Cardiac ventricle fibroblast (primary cell): Measurements from ENCODE around the gene PYGM. TPM values are rescaled to one million over a fixed set of nuclear protein-coding genes. Genes with fewer than 3 reads are reported as not detected.

Experiments
- total RNA-seq: library from RNA; depleted of rRNA; stranded (reverse); fragments of >200 nt; gene quantifications from 2 replicates; pipeline ENCODE4 v1.2.3, GENCODE V29; 2015

PYGM gene
- total RNA-seq = 2.7 and 3.0 TPM in 2 replicates

DNA sequence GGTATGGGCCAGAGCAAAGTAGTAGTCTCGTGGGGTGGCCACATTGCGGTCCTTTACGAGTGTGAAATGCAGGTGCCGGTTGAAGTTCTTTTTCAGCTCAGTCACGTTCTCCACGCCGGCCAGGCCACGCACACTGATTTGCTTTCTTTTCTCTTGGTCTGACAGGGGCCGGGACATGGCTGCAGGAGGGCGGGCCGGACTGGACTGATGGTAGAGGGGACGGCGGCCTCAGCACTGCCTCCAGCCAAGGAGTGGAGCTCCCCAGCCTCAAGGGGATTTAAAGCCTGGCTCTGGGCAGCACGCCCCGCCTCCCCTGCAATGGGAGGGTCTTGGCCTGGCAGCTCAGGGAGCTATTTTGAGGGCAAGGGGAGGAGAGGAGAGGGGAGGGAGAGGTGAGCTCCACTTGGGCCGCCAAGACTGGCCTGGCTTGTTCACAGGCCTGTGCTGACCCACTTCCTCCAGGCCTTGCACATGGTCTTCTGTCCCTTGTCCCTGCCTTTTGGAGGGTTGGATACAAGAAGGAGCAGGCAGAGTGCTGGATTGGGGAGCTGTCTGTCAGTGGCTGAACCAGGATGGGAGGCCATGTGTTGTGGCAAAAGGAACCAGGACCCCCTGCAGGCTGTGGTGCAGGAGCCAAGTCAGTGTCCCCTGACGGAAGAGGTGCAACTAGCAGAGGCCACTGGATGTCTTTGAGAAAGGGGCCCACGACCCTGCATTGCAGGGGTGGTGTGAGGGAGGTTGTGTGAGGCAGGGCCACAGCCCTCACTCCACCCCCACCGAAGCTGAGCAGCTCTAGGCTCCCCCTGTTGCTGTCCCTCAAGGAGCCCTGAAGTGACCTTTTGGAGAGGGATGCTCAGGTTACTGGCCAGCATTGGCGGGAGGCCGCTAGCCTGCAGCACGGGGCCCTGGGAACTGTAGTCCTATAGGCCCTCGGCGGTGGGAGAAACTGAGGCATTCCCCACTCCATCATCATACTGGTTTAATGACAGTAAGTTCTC is at the start of gene PYGM:
TSS of gene PYGM (minus strand) at position 253 of the 998 bp plus-strand sequence. CDS start at position 177, 76 bp downstream.

DNA sequence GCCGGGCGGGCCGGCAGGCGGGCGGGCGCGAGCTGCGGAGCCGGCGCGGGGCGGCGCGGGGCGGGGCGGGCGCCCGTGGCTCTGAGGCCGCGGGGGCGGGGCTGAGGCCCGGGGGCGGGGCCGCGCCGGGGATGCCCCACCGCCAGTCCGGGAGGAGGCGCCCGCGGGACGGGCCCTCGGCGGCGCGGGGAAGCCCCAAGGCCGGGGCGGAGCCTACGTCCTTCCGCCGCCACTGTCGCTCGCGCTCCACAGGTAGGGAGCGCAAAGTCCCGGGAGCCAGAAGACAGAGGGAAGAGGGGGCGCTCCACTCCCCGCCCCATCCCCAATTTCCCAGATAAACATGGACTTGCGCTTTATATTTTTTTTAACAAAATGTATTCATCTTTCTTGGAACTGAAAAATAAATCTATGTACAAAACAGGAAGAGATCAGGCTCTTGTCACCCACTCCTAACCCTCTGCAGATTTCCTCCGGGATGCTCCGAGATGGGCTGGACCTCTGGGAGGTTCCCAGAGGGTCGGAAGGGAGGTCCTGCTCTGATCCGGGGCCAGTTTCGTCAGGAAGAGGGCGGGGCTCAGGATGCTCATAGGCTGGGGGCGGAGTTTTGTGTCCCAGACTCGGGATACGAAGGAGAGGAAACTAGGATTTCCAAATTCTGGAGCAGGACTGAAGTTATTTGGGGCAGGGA is 43.5 kb upstream of the PYGM start, which contains the start of gene MAP4K2:
TSS of gene MAP4K2 (minus strand) at position 57 of the 688 bp plus-strand sequence. CDS start 65 bp downstream, outside the sequence.

DNA sequence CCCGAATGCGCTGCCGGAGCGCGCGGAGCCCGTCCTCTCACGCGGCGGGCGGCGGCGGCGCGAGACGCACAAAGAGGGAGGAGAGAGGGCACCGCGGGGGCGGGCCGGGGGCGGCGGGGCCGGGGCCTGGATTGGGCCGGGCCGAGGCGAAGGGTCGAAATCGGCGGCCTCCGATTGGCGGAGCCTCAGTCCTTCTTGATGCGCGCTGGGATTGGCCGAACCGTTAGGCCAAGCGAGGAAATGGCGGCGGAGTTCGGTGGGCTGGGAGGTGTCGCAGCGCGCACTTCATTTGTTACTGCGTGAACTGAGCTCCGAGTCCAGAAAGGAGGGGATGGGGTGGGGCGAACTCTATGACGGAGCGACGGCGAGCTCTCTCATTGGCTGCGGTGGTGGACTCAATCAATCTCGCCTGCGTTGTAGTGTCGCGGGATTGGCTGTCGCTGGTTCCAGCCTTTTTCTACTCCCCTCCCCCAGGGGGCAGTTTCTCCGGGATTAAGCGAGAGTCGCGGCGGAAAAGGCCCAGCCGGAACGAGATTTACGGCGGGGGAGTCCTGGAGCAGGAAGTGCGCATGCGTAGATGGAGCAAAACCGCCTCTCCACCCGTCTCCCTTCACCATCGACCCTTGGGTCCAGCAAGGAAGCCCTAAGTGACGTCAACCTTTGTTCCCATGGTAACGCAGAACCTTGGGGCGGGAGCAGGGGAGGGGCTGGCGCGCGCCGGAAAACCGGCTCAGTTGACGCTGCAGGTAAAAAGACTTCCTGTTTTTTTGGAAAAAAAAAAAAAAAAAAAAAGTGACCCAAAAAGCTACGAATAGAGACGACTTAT is 18.9 kb upstream of the PYGM start, which contains the start of gene SF1:
TSS of gene SF1 (minus strand) at position 70 of the 826 bp plus-strand sequence. CDS start 150 bp downstream, outside the sequence.

DNA sequence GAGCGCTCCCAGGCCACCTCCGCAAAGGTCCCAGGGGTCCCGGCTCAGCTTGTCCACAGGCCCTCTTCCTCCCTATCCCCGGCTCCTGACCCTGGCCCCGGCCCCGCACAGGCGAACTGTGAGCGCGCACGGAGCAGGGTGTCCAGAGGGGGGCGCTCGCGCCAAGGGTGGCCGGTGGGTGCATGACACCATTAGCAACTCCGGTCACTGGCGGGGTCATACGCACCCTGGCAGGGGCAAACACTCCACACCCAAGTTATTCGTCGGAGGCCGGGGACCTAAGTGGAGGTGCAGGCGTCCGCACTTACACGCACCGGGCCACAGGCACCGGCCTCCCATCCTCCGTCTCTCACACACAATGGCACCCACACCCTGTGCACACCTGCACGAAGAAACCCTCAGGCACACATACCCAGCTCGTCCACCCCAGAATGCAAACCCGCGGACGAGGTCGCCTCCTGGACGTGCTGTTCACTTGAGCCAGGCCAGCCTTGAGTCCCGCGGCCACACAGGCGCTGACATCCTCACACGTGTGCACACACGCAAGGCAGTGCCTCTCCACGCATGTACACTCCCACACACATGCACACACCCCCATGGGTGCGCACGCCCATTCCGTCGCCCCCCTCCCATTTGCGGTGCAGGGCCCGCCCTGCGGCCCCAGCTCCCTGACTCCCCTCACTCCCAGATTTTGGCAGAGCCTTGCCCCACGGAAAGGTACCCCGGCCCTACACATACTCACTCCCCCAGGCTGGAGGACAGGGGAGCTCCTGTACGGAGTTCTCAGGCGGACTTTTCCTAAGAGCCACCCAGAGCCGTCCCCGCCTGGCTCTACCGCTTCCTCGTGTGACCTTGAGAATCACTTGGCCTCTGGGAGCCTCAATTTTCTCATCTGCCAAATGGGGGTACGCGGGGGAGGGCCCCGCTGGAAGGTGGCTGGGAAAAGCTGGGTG is 15.9 kb downstream of the PYGM start, which contains the start of gene RASGRP2:
TSS of gene RASGRP2 (minus strand) at position 552 of the 953 bp plus-strand sequence. CDS start 1,276 bp downstream, outside the sequence.

DNA sequence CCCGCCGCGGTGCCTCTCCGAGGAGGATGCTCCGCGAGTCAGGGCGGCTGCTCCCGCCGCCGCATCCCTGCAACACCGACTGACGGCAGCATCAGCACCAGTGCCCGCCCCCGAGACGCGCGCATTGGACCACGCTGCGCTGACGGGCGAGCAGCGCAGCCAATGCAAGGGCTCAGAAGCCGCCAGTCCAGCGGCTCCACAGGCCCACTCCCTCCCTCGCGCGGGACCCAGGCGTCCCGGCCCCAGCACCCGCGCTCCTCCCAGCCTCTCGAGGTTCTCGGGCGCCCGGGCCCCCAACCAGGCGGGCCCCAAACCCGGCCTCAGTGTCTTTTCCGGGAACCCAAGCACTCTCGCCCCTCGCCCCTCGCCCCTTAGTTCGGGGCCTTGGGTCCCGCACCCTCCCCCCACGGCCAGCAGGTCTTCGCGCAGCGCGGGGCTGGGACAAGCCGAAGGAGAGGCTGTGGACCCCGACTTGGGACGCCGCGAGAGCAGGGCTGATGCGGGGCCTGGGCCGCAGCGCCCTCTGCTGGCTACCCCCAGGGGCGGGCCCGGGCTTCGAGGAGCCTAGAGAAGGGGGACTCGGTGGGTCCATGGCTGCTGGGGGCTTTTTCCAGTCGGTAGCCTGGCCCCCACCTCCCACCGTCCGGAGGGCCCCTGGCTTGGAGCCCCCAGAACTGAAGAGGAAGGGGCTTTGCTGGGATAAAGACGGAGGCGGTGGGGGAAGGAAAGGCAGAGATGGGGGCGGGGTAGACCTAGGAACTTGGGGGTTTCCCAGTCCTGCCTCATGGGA is 36.5 kb downstream of the PYGM start, which contains the start of gene NRXN2:
TSS of gene NRXN2 (minus strand) at position 81 of the 790 bp plus-strand sequence. CDS start 9,498 bp downstream, outside the sequence.

Other genes starting within 250 kb of the PYGM start
- 0.12 and 0.20 TPM in 2 replicates for gene SLC22A11, start 204.0 kb downstream of the PYGM start, total RNA-seq
- not detected in 2 replicates for gene SLC22A12, start 168.8 kb downstream of the PYGM start, total RNA-seq
- gene NRXN2, start 36.8 kb downstream of the PYGM start, total RNA-seq = 15.3 and 15.9 TPM in 2 replicates
- gene RASGRP2, start 15.8 kb downstream of the PYGM start, total RNA-seq = 0.06 and 0.44 TPM in 2 replicates
- gene SF1, start 18.6 kb upstream of the PYGM start, total RNA-seq = 156 and 167 TPM in 2 replicates
- gene MAP4K2, start 43.2 kb upstream of the PYGM start, total RNA-seq = 2.4 and 3.3 TPM in 2 replicates
- 21.8 and 22.0 TPM in 2 replicates for gene MEN1, start 50.6 kb upstream of the PYGM start, total RNA-seq
- 0.05 and 0.06 TPM in 2 replicates for gene CDC42BPG, start 84.7 kb upstream of the PYGM start, total RNA-seq
- gene EHD1, start 118.6 kb upstream of the PYGM start, total RNA-seq = 38.2 and 40.1 TPM in 2 replicates
- gene ATG2A, start 157.2 kb upstream of the PYGM start, total RNA-seq = 22.7 and 24.6 TPM in 2 replicates
- 13.1 and 14.1 TPM in 2 replicates for gene PPP2R5B, start 164.7 kb upstream of the PYGM start, total RNA-seq
- not detected in 2 replicates for gene GPHA2, start 175.9 kb upstream of the PYGM start, total RNA-seq
- gene MAJIN, start 212.1 kb upstream of the PYGM start, total RNA-seq = not detected in 2 replicates
- not detected in 2 replicates for gene BATF2, start 237.0 kb upstream of the PYGM start, total RNA-seq